Measurements from ENCODE around the gene ITFG2. TPM values are rescaled to one million over a fixed set of nuclear protein-coding genes. Genes with fewer than 3 reads are reported as not detected.

Gene ITFG2
- total and polyA plus RNA-seq, 2 experiments from 2014 or later, result 17.3 to 32.6 TPM

DNA sequence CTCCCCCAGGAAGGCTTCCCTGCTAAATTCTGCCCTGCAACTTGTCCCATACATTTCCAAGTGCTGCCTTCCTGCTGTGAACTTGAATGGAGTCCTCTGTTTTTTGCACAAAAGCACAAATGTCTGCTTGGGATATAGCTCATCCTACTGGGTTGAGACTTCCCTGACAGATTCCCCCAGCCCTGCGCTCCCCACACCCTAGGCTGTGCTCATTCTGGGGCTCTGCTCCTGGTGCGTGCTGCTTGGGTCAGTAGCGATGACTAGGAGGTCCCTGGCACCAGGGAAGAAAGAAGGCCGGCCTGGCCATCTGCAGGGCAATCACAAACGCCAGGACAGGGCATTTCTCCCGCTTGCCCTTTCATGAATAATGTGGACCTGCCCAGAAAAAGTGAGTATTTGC is 46.9 kb upstream of the ITFG2 start:
- Mint-ChIP-seq H3K9me3 (no peaks in the 10 kb centered on the region), H3K36me3 (ENCODE audit: low read depth) (peaks cover 2% of the 10 kb centered on the region; the same call in 1 of the 3 replicates), H3K4me1 (peaks cover 6% of the 10 kb centered on the region), H3K4me3 (no peak overlapping the region), H3K27me3 (ENCODE audit: insufficient read depth, low read depth, poor library complexity) (peaks cover 7% of the 10 kb centered on the region), H3K27ac (no peak overlapping the region)
- Histone ChIP-seq H3K27ac (ENCODE audit: low read depth) (no peak overlapping the region), H3F3A (replicated peaks; ENCODE audit: low read depth) (no peaks in the 10 kb centered on the region), H2AFZ (peak overlapping the region; percentile 32; the same call in 1 of the 2 replicates), H3K9me2 (ENCODE audit: insufficient read depth) (peaks cover 2% of the 10 kb centered on the region; the same call in 1 of the 2 replicates), H3K4me1 (ENCODE audit: insufficient read depth) (no peaks in the 10 kb centered on the region), H3K36me3 (ENCODE audit: insufficient read depth) (no peaks in the 10 kb centered on the region), H3K4me3 (no peak overlapping the region), H4K20me1 (replicated peaks; ENCODE audit: insufficient read depth) (no peaks in the 10 kb centered on the region), H3K27me3 (ENCODE audit: insufficient read depth) (no peaks in the 10 kb centered on the region), H3K79me2 (replicated peaks; ENCODE audit: insufficient read depth) (no peaks in the 10 kb centered on the region), H3K4me2 (no peak overlapping the region)
- peak; percentile 65 for ATAC-seq
- DNase-seq (ENCODE audit: low spot score), result no peak
- TF ChIP-seq CREB1 (CRISPR knock-in tag; IDR thresholded peaks at IDR 0.05; ENCODE audit: low read depth) (no peak), POLR2AphosphoS5 (IDR thresholded peaks at IDR 0.05; ENCODE audit: low read depth) (no peak), JUNB (IDR thresholded peaks at IDR 0.05; ENCODE audit: unreplicated experiment) (no peak), EZH2phosphoT487 (IDR thresholded peaks at IDR 0.05; ENCODE audit: unreplicated experiment) (no peak), NANOG (IDR thresholded peaks at IDR 0.05; ENCODE audit: borderline replicate concordance) (no peak), STAT1 (IDR thresholded peaks at IDR 0.05; ENCODE audit: unreplicated experiment) (no peak), ZNF331 (CRISPR knock-in tag; IDR thresholded peaks at IDR 0.05; ENCODE audit: low read depth) (no peak), ZNF114 (CRISPR knock-in tag; IDR thresholded peaks at IDR 0.05) (no peak), EZH2 (IDR thresholded peaks at IDR 0.05; ENCODE audit: low read depth, unreplicated experiment) (no peak)
- TF ChIP-seq, protein P1, sequence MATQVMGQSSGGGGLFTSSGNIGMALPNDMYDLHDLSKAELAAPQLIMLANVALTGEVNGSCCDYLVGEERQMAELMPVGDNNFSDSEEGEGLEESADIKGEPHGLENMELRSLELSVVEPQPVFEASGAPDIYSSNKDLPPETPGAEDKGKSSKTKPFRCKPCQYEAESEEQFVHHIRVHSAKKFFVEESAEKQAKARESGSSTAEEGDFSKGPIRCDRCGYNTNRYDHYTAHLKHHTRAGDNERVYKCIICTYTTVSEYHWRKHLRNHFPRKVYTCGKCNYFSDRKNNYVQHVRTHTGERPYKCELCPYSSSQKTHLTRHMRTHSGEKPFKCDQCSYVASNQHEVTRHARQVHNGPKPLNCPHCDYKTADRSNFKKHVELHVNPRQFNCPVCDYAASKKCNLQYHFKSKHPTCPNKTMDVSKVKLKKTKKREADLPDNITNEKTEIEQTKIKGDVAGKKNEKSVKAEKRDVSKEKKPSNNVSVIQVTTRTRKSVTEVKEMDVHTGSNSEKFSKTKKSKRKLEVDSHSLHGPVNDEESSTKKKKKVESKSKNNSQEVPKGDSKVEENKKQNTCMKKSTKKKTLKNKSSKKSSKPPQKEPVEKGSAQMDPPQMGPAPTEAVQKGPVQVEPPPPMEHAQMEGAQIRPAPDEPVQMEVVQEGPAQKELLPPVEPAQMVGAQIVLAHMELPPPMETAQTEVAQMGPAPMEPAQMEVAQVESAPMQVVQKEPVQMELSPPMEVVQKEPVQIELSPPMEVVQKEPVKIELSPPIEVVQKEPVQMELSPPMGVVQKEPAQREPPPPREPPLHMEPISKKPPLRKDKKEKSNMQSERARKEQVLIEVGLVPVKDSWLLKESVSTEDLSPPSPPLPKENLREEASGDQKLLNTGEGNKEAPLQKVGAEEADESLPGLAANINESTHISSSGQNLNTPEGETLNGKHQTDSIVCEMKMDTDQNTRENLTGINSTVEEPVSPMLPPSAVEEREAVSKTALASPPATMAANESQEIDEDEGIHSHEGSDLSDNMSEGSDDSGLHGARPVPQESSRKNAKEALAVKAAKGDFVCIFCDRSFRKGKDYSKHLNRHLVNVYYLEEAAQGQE (IDR thresholded peaks at IDR 0.05; ENCODE audit: unreplicated experiment), result no peak
- TF ChIP-seq, protein P2, sequence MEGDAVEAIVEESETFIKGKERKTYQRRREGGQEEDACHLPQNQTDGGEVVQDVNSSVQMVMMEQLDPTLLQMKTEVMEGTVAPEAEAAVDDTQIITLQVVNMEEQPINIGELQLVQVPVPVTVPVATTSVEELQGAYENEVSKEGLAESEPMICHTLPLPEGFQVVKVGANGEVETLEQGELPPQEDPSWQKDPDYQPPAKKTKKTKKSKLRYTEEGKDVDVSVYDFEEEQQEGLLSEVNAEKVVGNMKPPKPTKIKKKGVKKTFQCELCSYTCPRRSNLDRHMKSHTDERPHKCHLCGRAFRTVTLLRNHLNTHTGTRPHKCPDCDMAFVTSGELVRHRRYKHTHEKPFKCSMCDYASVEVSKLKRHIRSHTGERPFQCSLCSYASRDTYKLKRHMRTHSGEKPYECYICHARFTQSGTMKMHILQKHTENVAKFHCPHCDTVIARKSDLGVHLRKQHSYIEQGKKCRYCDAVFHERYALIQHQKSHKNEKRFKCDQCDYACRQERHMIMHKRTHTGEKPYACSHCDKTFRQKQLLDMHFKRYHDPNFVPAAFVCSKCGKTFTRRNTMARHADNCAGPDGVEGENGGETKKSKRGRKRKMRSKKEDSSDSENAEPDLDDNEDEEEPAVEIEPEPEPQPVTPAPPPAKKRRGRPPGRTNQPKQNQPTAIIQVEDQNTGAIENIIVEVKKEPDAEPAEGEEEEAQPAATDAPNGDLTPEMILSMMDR (conservative IDR thresholded peaks at IDR 0.05; ENCODE audit: low read depth in 2 of 2), result no peak
- TF ChIP-seq, protein P3, sequence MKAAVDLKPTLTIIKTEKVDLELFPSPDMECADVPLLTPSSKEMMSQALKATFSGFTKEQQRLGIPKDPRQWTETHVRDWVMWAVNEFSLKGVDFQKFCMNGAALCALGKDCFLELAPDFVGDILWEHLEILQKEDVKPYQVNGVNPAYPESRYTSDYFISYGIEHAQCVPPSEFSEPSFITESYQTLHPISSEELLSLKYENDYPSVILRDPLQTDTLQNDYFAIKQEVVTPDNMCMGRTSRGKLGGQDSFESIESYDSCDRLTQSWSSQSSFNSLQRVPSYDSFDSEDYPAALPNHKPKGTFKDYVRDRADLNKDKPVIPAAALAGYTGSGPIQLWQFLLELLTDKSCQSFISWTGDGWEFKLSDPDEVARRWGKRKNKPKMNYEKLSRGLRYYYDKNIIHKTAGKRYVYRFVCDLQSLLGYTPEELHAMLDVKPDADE (IDR thresholded peaks at IDR 0.05), result no peak
- TF ChIP-seq, protein P4, sequence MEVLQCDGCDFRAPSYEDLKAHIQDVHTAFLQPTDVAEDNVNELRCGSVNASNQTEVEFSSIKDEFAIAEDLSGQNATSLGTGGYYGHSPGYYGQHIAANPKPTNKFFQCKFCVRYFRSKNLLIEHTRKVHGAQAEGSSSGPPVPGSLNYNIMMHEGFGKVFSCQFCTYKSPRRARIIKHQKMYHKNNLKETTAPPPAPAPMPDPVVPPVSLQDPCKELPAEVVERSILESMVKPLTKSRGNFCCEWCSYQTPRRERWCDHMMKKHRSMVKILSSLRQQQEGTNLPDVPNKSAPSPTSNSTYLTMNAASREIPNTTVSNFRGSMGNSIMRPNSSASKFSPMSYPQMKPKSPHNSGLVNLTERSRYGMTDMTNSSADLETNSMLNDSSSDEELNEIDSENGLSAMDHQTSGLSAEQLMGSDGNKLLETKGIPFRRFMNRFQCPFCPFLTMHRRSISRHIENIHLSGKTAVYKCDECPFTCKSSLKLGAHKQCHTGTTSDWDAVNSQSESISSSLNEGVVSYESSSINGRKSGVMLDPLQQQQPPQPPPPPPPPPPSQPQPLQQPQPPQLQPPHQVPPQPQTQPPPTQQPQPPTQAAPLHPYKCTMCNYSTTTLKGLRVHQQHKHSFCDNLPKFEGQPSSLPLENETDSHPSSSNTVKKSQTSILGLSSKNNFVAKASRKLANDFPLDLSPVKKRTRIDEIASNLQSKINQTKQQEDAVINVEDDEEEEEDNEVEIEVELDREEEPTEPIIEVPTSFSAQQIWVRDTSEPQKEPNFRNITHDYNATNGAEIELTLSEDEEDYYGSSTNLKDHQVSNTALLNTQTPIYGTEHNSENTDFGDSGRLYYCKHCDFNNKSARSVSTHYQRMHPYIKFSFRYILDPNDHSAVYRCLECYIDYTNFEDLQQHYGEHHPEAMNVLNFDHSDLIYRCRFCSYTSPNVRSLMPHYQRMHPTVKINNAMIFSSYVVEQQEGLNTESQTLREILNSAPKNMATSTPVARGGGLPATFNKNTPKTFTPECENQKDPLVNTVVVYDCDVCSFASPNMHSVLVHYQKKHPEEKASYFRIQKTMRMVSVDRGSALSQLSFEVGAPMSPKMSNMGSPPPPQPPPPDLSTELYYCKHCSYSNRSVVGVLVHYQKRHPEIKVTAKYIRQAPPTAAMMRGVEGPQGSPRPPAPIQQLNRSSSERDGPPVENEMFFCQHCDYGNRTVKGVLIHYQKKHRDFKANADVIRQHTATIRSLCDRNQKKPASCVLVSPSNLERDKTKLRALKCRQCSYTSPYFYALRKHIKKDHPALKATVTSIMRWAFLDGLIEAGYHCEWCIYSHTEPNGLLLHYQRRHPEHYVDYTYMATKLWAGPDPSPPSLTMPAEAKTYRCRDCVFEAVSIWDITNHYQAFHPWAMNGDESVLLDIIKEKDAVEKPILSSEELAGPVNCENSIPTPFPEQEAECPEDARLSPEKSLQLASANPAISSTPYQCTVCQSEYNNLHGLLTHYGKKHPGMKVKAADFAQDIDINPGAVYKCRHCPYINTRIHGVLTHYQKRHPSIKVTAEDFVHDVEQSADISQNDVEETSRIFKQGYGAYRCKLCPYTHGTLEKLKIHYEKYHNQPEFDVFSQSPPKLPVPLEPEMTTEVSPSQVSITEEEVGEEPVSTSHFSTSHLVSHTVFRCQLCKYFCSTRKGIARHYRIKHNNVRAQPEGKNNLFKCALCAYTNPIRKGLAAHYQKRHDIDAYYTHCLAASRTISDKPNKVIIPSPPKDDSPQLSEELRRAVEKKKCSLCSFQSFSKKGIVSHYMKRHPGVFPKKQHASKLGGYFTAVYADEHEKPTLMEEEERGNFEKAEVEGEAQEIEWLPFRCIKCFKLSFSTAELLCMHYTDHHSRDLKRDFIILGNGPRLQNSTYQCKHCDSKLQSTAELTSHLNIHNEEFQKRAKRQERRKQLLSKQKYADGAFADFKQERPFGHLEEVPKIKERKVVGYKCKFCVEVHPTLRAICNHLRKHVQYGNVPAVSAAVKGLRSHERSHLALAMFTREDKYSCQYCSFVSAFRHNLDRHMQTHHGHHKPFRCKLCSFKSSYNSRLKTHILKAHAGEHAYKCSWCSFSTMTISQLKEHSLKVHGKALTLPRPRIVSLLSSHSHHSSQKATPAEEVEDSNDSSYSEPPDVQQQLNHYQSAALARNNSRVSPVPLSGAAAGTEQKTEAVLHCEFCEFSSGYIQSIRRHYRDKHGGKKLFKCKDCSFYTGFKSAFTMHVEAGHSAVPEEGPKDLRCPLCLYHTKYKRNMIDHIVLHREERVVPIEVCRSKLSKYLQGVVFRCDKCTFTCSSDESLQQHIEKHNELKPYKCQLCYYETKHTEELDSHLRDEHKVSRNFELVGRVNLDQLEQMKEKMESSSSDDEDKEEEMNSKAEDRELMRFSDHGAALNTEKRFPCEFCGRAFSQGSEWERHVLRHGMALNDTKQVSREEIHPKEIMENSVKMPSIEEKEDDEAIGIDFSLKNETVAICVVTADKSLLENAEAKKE (CRISPR knock-in tag; IDR thresholded peaks at IDR 0.05), result no peak

All from GM23338 (cell line).